Calu3 (cell line): ENCODE results near the gene BTK. TPM values are rescaled to one million over a fixed set of nuclear protein-coding genes. Genes with fewer than 3 reads are reported as not detected.
A peak's percentile ranks its signal among the peaks of the same experiment; 100 is the strongest.

Source experiments
- BruUV-seq: library from RNA; stranded (reverse); fragments of 400-500 nt; replicated peaks from 2 replicates; lab custom pipeline; 2021; lab: Mats Ljungman, UMichigan
- CTCF ChIA-PET: fragments of 300-600 bp; sonication (Branson Sonifier 250); formaldehyde crosslinking; loops from one replicate; lab custom pipeline; 2022; ENCODE audit warnings: antibody characterized with exemption; lab: Charles Lee
- DNase-seq: peaks from one replicate; pipeline ENCODE4 v3.0.0; 2022
- H3K27ac Mint-ChIP-seq: one replicate; pipeline ENCODE4 v1.8.0; 2022; ENCODE audit warnings: mixed read lengths; ENCODE audit not compliant: unreplicated experiment
- H3K27me3 Mint-ChIP-seq: one replicate; pipeline ENCODE4 v1.8.0; 2022; ENCODE audit warnings: mixed read lengths; ENCODE audit not compliant: unreplicated experiment
- H3K36me3 Mint-ChIP-seq: one replicate; pipeline ENCODE4 v1.8.0; 2022; ENCODE audit warnings: mild to moderate bottlenecking, moderate library complexity, mixed read lengths; ENCODE audit not compliant: insufficient read depth, unreplicated experiment
- H3K4me1 Mint-ChIP-seq: one replicate; pipeline ENCODE4 v1.8.0; 2022; ENCODE audit warnings: mild to moderate bottlenecking, low read depth, mixed read lengths; ENCODE audit not compliant: unreplicated experiment
- H3K4me3 Mint-ChIP-seq: one replicate; pipeline ENCODE4 v1.8.0; 2022; ENCODE audit warnings: mild to moderate bottlenecking, low read depth, moderate library complexity, mixed read lengths; ENCODE audit not compliant: unreplicated experiment
- H3K9me3 Mint-ChIP-seq: one replicate; pipeline ENCODE4 v1.8.0; 2022; ENCODE audit warnings: low read depth, mixed read lengths; ENCODE audit not compliant: unreplicated experiment
- intact Hi-C: fragments of 100-400 bp; cut with micrococcal nuclease; formaldehyde crosslinking; loops from one replicate; pipeline ENCODE4 v1.10.0; 2022; ENCODE audit not compliant: unreplicated experiment
- total RNA-seq: library from RNA; stranded (reverse); gene quantifications from 2 replicates; pipeline ENCODE4 v1.2.3, GENCODE V29; 2022
- TF ChIP-seq, protein P1 (sequence below): fragments of 200-600 bp; IDR thresholded peaks from one replicate; pipeline ENCODE4 v1.8.0; 2022; ENCODE audit warnings: antibody characterized with exemption; ENCODE audit not compliant: unreplicated experiment

Gene BTK
- total RNA-seq, 1 experiment from 2014 or later = not detected

DNA sequence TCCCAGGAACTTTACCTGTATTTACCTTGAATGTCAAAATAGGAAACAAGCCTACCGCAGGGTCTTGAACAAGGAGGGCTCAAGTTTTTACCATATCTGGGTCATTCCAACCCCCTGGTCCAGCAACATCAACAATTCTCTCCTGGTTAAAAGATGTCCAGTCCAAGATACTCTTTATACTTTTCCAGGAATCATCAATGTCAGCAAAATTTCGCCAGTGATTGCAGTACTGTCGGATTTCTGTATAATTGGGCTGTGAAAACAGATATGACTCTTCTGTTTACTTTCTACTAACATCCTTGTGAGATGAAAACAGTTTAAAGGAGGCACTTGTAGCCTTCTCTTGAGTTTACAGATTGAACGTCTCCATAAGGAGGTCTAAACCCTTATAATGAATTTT, 12.7 kb upstream of the BTK start:
- no TSS peak for BruUV-seq
- no peaks in the 10 kb centered on the region for H3K27me3 Mint-ChIP-seq
- no peaks in the 10 kb centered on the region for H3K9me3 Mint-ChIP-seq
- intact Hi-C loops = no loop called here
- no peak overlapping the region for H3K27ac Mint-ChIP-seq
- TF ChIP-seq, protein P1, sequence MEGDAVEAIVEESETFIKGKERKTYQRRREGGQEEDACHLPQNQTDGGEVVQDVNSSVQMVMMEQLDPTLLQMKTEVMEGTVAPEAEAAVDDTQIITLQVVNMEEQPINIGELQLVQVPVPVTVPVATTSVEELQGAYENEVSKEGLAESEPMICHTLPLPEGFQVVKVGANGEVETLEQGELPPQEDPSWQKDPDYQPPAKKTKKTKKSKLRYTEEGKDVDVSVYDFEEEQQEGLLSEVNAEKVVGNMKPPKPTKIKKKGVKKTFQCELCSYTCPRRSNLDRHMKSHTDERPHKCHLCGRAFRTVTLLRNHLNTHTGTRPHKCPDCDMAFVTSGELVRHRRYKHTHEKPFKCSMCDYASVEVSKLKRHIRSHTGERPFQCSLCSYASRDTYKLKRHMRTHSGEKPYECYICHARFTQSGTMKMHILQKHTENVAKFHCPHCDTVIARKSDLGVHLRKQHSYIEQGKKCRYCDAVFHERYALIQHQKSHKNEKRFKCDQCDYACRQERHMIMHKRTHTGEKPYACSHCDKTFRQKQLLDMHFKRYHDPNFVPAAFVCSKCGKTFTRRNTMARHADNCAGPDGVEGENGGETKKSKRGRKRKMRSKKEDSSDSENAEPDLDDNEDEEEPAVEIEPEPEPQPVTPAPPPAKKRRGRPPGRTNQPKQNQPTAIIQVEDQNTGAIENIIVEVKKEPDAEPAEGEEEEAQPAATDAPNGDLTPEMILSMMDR = no peak
- CTCF ChIA-PET = no interaction called here
- peaks cover 5% of the 10 kb centered on the region for H3K4me1 Mint-ChIP-seq
- DNase-seq = no peak
- H3K36me3 Mint-ChIP-seq = peaks cover 27% of the 10 kb centered on the region
- no peak overlapping the region for H3K4me3 Mint-ChIP-seq

DNA sequence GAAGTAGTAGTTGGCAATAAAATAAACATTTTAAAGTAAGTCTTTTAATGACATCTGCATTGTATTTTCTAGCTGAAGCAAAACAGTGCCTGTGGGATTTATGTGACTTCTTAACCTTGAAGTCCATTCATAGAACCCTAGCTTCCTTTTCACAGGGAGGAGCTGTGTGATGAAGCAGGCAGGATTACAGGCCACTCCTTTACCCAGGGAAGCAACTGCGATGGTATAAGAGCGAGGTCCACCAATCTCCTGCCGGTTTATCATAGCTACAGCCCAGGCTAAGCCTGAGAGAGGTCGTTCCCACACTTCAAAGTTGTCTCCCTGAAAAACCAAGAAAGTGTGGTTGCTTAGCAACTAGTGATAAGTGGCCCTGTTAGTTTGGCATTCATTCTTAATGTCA, 11.8 kb upstream of the BTK start:
- Mint-ChIP-seq H3K36me3 (peaks cover 36% of the 10 kb centered on the region), H3K4me3 (no peak overlapping the region), H3K27me3 (no peaks in the 10 kb centered on the region), H3K4me1 (peaks cover 14% of the 10 kb centered on the region), H3K9me3 (no peaks in the 10 kb centered on the region), H3K27ac (no peak overlapping the region)
- CTCF ChIA-PET = no interaction called here
- intact Hi-C loops = no loop called here
- TF ChIP-seq, protein P1 = no peak
- DNase-seq = no peak
- TSS peak; percentile 2 for BruUV-seq

DNA sequence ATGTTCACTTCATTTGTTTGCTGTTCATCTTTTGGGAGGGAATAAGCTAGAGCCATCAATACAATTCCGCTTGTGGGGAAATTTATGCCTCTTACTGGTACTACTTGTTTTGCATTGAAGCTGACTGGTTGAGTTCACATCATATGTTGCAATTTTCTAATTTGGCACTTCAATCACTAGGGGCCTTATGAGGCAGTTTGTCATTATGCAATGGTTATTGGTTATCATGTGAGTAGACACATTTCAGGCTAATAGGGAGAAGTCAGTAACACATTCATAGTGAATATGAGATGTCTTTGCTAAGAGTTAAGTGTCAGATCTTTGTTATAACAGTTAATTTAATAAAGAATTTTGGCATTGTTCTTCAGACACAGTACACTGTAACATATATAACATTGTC, 9.8 kb upstream of the BTK start:
- Mint-ChIP-seq H3K27ac (no peak overlapping the region), H3K4me3 (no peak overlapping the region), H3K4me1 (peaks cover 15% of the 10 kb centered on the region), H3K36me3 (peaks cover 56% of the 10 kb centered on the region), H3K9me3 (no peaks in the 10 kb centered on the region), H3K27me3 (no peaks in the 10 kb centered on the region)
- no TSS peak for BruUV-seq
- intact Hi-C loops = no loop called here
- CTCF ChIA-PET = no interaction called here
- TF ChIP-seq, protein P1 = no peak
- no peak for DNase-seq

DNA sequence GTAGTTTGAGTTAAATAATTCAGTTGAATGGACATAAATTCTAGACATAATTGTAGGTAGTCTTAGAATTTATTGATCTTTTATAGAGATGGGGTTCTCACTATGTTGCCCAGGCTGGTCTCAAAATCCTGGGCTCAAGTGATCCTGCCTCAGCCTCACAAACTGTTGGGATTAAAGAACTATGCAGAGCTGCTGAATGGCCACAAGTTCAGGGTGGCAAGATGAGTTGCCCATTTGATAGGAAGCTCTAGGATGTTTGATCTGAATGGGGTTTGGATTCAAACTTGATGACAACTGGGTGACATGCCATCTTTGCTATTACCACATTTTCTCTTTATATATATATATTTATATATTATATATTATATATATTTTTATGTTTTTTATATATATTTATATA, 8.4 kb upstream of the BTK start:
- TF ChIP-seq, protein P1 = no peak
- Mint-ChIP-seq H3K4me3 (no peak overlapping the region), H3K27me3 (no peaks in the 10 kb centered on the region), H3K36me3 (peaks cover 61% of the 10 kb centered on the region), H3K27ac (no peak overlapping the region), H3K9me3 (no peaks in the 10 kb centered on the region), H3K4me1 (peaks cover 15% of the 10 kb centered on the region)
- intact Hi-C loops = no loop called here
- no TSS peak for BruUV-seq
- DNase-seq = no peak
- CTCF ChIA-PET = no interaction called here
